ENCODE results near the gene METTL3.
"Not testable (repeated sequence)": the region's sequence is repeated elsewhere in the genome, so short reads cannot be mapped to it uniquely, and the experiment has no call there.

Gene METTL3

DNA sequence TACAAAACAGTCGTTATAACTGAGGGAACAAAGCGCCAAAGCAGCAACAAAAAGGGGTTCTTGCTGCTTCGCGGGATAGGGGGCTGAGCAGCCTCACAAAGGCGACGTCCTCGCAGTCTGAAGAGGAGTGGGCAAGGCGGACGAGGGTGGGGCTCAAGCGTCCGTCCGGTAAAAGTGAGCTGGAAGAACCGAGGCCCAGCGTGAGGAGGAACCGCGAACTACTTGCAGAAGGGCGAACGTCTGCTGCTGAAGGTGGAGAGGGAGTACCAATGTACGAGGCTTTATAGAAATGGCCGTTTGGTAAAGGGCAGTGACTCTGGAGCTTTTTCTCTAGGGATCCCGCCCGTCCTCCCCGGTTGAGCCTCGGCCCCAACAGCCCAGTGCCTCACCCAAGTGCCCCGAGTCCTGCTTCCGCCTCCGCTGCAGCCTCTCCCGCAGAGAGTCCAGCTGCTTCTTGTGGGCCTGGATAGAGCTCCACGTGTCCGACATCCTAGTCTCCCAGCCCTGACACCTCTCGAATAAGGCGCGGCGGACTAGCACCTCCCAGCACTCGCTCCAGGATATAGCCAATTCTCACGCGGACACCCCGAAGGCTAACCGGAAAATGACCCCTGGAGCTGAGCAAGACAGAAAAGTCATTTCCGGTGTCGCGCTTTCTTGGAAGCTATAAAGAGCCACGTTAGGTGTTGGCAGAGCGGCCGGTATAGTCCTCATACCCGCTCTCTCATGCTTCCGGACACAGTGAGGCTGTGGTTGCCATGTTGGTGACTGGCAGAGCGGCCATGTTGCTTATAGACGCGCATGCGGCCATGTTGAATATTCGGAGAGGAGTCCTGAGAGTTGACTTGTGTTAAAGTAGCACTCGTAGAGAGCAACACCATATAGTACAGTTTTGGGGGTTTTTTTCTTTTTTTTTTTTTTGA is at the start of gene METTL3:
Gene METTL3 (minus strand): TSS at position 606 of the 923 bp plus-strand sequence. CDS start 117 bp downstream, at position 489.
- DNase-seq (ENCODE audit: low read depth): peak; percentile 85

DNA sequence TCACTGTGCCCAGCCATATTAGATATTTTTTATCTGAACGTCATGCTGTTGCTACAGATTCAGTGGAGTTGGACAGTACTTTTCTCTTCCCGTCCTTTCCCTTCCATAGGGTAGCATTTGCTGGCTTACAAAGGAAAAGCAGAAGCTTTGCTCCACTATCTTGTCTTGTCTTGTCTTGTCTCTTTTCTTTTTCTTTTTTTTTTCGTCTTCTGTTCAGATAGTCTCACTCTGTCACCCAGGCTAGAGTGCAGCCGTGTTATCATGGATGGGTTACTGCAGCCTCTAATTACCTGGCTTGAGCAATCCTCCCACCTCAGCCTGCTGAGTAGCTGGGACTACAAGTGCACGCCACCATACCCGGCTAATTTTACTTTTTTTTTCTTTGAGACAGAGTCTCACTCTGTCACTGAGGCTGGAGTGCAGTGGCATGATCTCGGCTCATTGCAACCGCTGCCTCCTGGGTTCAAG is 47.6 kb upstream of the METTL3 start:
- no peak for DNase-seq (ENCODE audit: low read depth)

DNA sequence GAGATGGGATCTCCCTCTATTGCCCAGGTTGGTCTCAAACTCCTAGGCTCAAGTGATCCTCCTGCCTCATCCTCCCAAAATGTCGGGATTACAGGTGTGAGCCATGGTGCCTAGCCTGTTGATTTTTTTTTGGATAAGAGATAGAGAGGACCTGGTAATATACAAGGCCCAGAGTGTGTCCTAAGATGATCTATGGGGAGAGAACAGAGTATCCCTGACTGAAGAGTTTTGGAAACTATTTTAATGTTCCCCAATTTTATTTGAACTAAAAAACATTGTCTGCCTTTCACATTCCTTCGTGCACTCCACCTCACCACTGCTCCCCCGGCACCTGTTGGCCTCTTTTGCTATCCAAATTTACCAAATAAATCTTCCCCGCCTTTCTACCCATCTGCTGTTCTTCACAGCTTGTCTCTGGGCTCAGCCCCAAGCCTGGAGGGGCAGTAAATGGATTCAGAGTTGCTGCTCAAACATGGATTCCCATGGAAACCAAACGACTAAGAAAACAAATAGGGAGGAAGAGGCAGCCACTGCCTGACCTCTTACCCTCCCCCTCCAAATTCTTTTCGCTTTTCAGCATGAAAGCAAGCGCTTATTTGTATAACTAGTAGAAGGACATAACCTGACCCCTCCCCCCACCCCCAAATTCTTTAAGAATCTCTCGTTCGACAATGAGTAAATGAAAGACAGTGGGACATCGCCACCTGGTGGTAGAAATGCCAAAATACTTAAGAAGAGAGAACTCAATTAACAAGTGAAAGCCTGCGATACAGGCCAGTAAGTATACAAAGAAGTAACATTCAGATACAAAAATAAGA is 46.2 kb upstream of the METTL3 start:
- peak; percentile 13 for DNase-seq (ENCODE audit: low read depth)

DNA sequence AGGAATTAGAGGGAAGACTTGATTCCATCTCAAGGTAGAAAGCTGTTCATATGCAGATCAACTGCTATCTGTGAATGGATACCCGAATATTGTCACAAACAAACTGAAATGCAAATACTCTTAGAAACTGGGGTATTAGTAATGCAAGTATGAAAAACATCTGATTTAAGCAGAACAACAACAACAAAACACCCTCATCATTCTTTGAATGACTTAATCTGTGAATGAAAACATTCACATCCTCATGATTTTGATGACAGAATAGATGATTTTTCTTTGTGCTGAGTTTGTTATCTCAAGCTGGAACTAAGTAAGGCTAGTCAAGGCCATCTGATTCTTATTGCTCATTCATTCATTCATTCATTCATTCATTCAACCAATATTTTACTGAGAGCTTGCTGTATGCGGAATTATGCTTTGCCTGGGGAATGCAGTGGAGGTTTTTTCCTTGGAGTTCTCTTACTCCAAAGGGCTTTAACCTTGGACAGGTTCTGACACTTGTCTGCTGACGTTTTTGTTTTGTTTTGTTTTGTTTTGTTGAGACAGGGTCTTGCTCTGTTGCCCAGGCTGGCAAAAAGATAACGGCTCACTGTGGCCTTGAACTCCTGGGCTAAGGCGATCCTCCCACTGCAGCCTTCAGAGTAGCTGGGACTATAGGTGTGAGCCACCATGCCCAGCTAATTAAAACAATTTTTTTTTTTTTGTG is 45.4 kb upstream of the METTL3 start:
- DNase-seq (ENCODE audit: low read depth): no peak

GRCh38 chr14:21553266-21553665 is 42.1 kb upstream of the METTL3 start:
- no peak for DNase-seq (ENCODE audit: low read depth)

DNA sequence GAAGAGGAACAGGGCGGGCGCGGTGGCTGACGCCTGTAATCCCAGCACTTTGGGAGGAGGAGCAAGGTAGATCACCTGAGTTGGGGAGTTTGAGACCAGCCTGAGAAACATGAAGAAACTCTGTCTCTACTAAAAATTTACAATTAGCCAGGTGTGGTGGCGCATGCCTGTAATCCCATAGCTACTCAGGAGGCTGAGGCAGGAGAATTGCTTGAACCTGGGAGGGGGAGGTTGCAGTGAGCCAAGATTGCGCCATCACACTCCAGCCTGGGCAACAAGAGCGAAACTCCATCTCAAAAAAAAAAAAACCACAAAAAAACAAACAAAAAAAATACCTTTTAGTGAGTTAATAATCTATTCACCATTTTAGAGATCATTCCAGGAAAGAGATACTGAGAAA is 33.4 kb upstream of the METTL3 start:
- DNase-seq (ENCODE audit: low read depth): not testable (repeated sequence)

DNA sequence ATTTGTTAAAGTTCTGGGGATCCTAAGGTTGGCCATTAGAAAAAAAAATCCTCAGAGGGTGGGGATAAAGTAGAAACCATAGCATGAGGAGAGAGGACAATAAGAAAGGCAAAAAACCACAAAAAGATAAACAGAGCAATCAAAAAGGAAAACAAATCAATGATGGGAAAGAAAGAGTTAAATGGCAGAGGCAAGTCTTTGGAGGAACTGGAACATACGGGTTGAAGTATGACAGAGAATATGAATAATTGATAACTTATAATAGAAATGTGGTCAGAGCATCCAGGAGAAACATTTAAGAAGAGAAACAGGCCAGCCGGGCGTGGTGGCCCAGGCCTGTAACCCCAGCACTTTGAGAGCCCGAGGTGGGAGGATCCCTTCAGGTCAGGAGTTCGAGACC is 32.8 kb upstream of the METTL3 start:
- DNase-seq (ENCODE audit: low read depth): no peak

DNA sequence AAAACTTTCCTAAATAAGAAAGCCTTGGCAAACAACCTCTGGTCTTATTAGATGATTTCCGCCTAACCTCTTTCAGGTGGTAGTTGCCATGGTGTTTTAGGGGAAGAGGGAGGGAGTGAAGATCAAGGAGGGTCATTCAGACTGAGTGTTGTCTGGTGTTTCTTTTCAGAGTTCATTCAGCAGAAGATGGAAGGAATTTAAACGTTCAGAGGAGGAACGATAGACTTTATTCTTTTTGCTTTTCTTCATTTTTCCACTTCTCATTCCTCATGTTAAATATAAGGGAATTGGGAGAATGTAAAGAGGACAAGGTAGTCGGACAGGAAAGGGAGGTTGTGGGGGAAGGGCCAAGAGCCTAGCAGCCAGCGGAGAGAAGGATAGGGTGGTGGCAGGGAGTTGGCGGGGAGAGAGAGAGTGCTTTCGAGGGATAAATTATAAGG is 32.4 kb upstream of the METTL3 start:
- DNase-seq (ENCODE audit: low read depth): no peak

DNA sequence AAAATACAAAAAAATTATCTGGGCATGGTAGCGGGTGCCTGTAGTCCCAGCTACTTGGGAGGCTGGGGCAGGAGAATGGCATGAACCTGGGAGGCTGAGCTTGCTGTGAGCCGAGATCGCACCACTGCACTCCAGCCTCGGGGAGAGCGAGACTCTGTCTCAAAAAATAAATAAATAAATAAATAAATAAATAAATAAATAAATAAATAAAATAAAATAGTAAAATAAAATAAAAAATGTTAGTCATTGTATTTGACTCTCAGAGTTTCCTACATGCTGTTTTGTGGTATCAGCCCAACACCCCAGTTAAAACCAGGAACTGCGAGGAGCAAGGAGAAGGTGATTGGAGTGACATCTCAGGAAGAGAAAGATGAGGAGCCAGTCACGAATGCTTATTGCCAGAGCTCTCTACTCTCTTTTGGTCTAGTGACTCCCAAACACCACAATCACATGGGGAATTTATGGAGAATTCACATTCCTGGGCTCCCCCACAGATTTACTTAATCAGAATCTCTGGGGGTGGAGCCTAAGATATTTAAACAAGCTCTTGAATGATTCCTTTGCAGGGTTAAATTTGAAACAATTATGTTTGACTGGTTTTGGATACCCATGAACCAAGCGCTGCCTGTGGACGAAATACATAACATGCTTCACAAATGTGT is 30.4 kb upstream of the METTL3 start:
- no peak for DNase-seq (ENCODE audit: low read depth)

GRCh38 chr14:21539189-21539940 is 28.2 kb upstream of the METTL3 start:
- DNase-seq (ENCODE audit: low read depth): no peak

- DNase-seq (ENCODE audit: low read depth): no peak
Measured at GRCh38 chr14:21537090-21537424, 25.9 kb upstream of the METTL3 start.

DNA sequence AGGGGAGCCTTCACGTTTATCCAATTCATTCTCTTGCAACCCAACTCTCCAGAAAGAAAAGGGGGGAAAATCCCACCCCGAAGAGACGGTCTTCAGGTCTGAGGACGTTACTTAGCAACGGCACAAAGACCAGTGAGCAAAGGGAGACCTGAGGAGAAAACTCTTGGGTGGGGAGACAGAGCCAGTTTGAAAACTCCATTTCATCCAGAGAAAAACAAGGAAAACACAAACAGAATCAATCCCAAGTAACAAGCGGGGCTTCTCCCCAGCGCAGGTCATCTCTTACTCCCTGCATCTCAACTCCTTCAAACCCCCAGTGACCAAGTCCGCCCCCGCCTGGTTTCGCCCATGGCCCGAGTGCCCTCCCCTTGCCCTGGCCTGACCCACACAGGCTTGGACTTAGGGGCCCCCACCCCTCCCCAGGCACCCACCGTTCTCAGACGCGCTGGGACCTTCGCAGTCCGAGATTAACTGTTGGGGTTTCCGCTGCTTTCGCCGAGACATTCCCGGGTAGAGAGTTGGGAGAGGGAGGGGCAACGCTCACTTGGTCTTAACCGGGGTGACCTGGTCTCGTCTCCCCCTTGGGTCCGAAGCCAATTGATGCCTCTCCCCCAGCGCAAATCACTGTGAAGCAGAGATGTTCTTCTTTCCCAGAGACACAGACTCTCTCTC is 25.4 kb upstream of the METTL3 start:
- no peak for DNase-seq (ENCODE audit: low read depth)

DNA sequence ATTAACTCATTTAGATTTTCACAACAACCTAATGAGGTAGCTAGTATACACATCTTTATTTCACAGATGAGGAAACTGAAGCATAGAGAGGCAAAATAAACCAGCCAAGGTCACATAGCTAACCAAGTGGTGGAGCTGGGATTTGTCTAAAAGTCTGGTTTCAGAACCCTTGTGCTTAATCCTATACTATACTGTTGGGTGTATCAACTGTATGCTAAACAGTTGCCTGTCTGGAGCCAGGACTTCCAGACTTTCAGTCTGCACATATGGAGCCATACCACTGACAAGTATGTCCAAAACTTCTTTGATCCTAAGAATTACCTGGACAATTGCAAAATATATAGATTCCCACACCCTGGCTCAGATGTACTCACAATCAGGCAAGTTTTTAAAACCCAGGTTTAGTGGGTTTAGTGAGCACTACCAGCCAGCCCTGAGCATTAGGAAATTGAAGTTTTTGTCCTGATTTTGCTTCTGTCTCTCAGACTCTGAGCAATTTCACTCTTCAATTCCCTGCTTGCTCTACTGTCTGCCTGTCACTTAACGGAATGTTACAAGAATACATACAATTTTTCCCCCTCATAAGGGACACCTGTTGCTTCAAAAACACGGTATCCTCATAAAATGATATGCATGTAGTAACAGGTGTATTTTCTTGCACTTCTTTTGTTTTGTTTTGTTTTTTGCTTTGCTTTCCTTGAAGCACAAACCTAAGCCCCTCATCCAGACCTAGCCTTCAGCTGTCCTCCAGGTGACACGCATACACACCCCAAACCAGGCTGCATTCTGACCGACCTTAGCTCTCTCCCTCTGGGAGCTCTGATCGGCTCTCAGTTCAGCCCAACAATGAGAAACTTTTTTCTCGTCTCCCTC is 24.6 kb upstream of the METTL3 start:
- DNase-seq (ENCODE audit: low read depth): no peak

DNA sequence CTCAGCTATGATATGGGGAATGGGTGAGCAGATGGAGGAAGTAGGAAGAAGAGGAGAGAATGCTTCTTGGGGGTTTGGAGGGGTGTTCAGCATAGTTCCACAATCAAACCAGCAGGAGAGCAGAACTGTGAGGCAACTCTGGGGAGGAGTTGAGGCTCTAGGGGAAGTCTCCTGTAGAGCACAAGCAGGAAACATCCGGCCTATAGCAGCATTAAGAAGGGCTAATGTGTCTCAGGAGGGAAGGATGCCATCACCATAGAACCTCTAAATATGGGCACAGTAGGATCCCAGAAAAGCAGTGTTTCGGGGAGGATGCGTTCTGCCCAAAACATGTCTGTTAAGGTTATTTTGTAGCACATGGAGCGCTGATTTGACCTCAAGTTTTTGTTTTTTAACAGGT is 23.4 kb upstream of the METTL3 start:
- no peak for DNase-seq (ENCODE audit: low read depth)

- DNase-seq (ENCODE audit: low read depth): no peak
Measured at GRCh38 chr14:21533294-21533693, 22.2 kb upstream of the METTL3 start.

GRCh38 chr14:21529515-21529914 is 18.4 kb upstream of the METTL3 start:
- no peak for DNase-seq (ENCODE audit: low read depth)

DNA sequence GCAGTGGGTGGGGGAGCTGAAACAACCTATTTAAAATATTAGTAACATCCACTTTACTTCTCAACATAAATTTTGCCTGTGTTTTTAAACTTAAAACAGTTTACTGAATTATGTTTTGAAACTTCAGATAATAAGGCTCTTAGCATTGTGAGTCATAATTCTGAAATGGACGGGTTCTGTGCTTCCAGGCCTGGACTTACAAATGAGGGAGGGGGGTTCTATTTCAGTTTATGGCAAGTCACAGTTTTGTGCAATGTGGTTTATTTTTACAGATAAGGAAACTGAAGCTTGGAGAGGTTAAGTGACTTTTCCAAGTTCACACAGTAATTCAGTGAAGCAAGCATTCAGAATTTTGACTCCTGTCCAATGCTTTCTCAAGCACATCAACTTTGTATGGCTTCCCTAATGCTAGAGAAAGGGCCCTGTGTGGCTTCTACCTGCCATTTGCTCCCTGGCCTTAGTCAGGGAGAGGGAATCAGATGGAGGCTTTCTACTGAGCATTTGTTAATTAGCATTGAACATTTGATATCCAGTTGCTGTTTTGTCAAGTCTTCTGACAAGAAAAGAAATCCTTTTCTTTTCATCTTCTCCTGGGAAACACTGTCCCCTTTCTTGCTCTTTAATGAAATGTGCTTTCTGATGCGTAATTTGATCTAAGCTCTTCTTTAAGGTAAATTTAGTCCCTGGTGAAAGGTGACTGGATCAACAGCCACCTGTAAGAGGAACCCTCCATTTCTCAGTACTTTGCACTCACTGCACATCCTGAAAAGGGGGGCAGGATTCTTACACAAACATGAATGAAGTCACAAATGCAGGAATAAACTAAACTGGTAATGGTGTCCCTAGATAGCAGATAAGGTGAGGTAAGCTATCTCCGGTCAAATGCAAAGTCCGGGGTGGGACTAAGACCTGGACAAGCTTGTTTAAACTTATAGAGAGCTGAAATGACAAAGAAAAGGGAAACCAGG is 17.5 kb upstream of the METTL3 start:
- DNase-seq (ENCODE audit: low read depth): no peak

DNA sequence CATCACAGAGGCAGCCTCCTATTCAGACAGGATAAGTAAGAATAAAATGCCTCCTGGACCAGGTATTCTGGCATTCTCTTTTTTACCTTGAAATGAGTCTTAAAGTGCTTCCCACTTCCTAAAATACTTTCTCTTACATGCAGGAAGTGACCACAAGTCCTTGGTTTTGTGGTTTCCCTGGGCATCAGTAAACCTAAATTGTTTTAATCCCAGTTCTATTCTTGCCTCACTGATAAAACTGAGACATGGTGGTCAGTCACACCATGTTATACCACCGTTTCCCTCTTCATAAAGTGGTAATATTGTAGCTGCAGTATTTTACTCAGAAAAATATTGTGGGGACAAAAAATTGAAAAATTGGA is 16.2 kb upstream of the METTL3 start:
- no peak for DNase-seq (ENCODE audit: low read depth)

All from stimulated activated CD8-positive, alpha-beta memory T cell treated with anti-CD3 and anti-CD28 coated beads, Interleukin-12 subunit alpha, Interleukin-12 subunit beta, amount 100 ng/mL, for 4 hours (primary cell).